Neuron (in vitro differentiated cells): ENCODE results near the gene GRPEL2.
"Not testable (repeated sequence)": the region's sequence is repeated elsewhere in the genome, so short reads cannot be mapped to it uniquely, and the experiment has no call there.

Experiments
- H2AFZ ChIP-seq: one replicate; pipeline ENCODE4 v1.6.1; 2013; ENCODE audit warnings: low read depth, mild to moderate bottlenecking, inconsistent platforms, low read length, moderate library complexity
- H3K27me3 ChIP-seq: one replicate; pipeline ENCODE4 v1.6.1; 2013; ENCODE audit warnings: low read length; ENCODE audit not compliant: insufficient read depth
- H3K36me3 ChIP-seq: one replicate; pipeline ENCODE4 v1.6.1; 2013; ENCODE audit warnings: low read length; ENCODE audit not compliant: insufficient read depth
- H3K4me1 ChIP-seq: one replicate; pipeline ENCODE4 v1.6.1; 2013; ENCODE audit warnings: low read length; ENCODE audit not compliant: insufficient read depth
- H3K4me3 ChIP-seq: 2 replicates; pipeline ENCODE4 v1.5.1; 2013; ENCODE audit warnings: mild to moderate bottlenecking, low read length, moderate library complexity
- H3K9me3 ChIP-seq: one replicate; pipeline ENCODE4 v1.6.1; 2013; ENCODE audit warnings: low read length

Gene GRPEL2

DNA sequence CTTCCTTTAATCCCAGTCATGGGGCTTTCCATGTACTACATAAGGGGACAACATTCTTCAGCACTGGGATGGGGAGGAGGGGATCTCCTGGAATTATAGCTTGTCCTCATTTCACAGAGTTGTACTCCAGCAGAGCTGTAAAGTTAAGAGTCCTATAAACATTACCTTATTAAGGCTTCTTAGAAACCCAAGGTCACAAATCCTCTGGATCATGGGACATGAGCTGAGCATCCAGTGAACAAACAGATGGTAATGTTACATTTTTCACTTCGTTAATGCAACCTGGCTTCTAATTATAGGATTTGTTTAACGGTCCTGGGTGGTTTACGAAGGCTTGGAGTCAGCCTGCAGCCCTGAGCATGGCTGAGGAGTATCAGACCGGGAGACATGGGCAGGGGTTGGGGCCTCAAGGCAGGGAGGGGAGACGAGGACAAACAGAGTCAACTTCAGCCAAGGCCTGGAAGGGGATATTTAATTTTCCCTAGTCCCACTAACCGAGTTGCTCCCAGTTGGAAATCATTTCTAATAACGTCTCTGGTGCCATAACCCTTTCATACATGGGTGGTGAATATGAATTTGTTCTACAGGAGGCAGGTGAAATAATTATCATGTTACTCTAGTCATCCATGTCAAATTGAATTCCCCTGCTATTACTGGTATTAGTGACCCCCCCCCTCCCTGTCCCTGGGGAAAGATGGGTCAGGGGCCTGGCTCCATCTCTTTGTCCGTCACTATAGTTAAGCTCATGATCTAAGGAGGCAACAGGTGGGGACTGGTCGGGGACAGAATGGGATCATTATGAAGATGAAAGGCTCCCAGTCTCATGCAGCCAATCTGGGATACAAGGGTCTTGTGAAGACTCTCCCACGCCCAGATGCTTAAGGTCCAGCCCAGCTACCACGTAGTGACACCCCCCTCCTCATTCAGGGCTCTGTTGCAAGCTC is 44.5 kb downstream of the GRPEL2 start:
- no peaks in the 10 kb centered on the region for H3K9me3 ChIP-seq
- no peak overlapping the region for H2AFZ ChIP-seq
- no peak overlapping the region for H3K4me3 ChIP-seq
- H3K36me3 ChIP-seq, result no peaks in the 10 kb centered on the region
- no peaks in the 10 kb centered on the region for H3K27me3 ChIP-seq
- no peaks in the 10 kb centered on the region for H3K4me1 ChIP-seq

DNA sequence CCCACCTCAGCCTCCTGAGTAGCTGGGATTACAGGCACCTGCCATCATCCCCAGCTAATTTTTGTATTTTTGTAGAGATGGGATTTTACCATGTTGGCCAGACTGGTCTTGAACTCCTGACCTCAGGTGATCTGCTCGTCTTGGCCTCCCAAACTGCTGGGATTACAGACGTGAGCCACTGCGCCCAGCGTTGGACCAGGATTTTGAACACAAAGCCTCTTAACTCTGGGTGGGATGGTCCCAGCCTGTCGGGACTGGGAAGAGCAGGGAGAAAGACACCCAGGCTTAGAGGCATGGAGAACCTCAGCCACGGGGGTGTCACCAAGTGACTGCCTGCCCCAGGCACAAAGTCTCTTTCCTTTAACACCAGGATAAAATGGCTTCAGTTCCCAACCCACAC is 45.8 kb downstream of the GRPEL2 start:
- not testable (repeated sequence) for H3K9me3 ChIP-seq, H3K4me1 ChIP-seq, H2AFZ ChIP-seq, H3K36me3 ChIP-seq, H3K27me3 ChIP-seq, H3K4me3 ChIP-seq

DNA sequence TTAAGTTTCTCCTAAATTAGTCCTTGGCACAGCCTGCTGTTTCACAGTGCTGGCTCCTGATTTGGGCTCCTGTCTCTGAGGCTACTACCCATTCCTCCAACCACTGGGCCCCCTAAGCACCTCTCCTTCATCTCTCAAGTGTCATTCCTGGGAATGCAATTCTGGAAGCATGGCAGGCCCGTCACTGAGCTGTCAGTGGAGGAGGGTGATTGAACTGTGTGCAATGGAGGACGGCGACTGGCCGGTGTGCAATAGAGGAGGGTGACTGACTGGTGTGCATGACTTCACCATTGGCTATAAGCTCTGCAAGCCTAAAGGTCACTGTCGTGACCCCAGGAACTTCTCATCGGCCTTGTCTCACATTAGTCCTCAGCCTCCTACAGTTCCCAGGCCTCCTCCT is 46.2 kb downstream of the GRPEL2 start:
- no peaks in the 10 kb centered on the region for H3K36me3 ChIP-seq
- no peaks in the 10 kb centered on the region for H3K27me3 ChIP-seq
- no peaks in the 10 kb centered on the region for H3K4me1 ChIP-seq
- H3K9me3 ChIP-seq, result no peaks in the 10 kb centered on the region
- no peak overlapping the region for H2AFZ ChIP-seq
- H3K4me3 ChIP-seq, result no peak overlapping the region

DNA sequence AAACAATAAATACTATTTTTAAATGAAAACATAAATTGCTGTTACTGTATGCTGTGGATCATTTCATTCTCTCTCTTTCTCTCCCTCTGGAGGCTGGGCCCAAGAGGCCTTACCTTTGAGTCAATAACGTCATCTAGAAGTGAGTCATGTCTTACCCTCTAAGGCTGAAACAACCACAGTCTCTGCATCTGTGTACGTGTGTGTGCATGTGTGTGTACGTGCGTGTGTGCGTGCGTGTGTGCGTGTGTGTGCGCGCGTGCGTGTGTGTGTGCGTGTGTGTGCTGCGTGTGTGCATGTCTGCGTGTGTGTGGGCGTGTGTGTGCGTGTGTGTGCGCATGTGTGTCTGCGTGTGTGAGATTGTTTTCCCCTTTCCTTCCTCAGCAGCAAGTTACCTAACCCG is 47.4 kb downstream of the GRPEL2 start:
- Histone ChIP-seq H3K27me3 (no peaks in the 10 kb centered on the region), H3K9me3 (no peaks in the 10 kb centered on the region), H3K4me1 (no peaks in the 10 kb centered on the region), H3K36me3 (no peaks in the 10 kb centered on the region), H3K4me3 (no peak overlapping the region), H2AFZ (no peak overlapping the region)

DNA sequence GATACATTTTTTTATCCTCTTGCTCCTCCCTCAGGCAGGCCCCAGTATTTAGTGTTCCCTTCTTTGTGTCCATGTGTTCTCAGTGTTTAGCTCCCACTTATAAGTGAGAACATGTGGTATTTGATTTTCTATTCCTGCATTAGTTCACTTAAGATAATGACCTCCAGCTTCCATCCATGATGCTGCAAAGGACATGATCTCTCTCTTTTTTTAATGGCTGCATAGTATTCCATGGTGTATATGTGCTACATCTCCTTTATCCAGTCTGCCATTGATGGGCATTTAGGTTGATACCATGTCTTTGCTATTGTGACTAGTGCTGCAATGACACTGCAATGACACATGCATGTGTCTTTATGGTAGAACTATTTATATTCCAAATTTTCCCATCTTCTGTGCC is 49.7 kb downstream of the GRPEL2 start:
- H3K4me3 ChIP-seq, H3K27me3 ChIP-seq, H2AFZ ChIP-seq, H3K36me3 ChIP-seq, H3K4me1 ChIP-seq, H3K9me3 ChIP-seq: not testable (repeated sequence)

DNA sequence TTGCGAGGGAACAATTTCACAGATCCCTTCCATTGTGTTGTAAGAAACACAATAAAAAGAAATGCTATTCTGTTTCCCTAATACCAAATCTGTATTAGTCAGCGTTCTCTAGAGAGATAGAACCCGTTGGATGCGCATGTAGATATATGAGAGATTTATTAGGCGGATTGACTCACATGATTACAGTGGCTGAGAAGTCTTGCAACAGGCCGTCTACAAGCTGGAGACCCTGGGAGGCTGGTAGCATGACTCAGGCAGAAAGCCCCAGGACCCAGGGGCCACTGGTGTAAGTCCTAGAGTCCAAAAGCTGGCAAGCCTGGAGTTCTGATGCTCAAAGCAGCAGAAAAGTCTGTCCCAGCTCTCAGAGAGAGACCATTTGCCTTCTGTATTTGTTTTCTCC is 52.2 kb downstream of the GRPEL2 start:
- H3K27me3 ChIP-seq, result no peaks in the 10 kb centered on the region
- H3K4me3 ChIP-seq, result no peak overlapping the region
- H3K9me3 ChIP-seq, result no peaks in the 10 kb centered on the region
- no peak overlapping the region for H2AFZ ChIP-seq
- peaks cover 8% of the 10 kb centered on the region for H3K4me1 ChIP-seq
- H3K36me3 ChIP-seq, result no peaks in the 10 kb centered on the region

DNA sequence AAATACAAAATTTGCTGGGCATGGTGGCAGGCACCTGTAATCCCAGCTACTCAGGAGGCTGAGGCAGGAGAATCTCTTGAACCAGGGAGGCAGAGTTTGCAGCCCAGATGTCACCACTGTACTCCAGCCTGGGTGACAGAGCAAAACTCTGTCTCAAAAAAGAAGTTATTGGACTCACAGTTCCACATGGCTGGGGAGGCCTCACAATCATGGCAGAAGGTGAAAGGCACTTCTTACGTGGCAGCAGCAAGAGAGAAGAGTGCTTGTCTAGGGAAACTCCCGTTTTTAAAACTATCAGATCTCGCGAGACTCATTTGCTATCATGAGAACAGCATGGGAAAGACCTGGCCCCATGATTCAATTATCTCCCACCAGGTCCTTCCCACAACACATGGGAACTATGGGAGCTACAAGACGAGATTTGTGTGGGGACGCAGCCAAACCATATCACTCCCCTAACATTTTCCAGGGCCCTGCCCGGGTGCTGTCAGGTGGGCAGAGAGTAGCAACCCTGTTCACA is 53.5 kb downstream of the GRPEL2 start:
- H2AFZ ChIP-seq, H3K9me3 ChIP-seq, H3K4me3 ChIP-seq, H3K36me3 ChIP-seq, H3K27me3 ChIP-seq, H3K4me1 ChIP-seq: not testable (repeated sequence)

DNA sequence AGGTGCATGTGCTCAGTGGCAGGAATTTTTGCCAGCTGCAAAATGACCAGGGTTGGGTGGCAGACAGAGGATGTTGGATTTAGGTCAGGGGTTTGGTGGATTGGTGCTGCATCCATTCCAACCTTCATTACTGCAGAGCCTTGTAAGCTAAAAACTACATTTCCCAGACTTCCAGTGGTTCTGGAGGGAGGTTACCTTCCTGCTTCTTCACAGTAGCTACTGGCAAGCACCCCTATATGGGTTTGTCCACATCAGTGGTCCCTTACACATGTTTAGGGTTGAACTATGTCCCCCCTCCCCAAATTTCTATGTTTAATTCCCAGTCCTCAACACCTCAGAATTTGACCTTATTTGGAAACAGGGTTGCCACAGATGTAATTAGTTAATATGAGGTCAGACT is 54.5 kb downstream of the GRPEL2 start:
- peaks cover 8% of the 10 kb centered on the region for H3K4me1 ChIP-seq

DNA sequence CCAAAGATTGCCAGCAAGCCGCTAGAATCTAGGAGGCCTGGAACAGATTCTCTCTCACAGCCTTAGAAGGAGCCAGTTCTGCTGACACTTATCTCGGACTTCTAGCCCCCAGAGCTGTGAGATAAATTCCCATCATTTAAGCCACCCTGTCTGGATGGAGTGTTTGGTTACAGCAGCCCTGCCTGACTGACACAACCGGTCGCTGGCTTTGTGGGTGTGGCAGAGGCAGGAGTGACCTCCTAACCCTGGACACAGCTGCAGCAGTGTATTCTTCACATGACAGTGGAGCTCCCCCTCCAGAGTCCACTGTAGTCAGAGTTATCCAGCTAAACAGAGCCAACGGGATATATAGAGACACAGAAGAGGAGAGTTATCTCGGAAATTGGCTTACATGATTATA is 55.0 kb downstream of the GRPEL2 start:
- H3K36me3 ChIP-seq, result no peaks in the 10 kb centered on the region
- no peaks in the 10 kb centered on the region for H3K9me3 ChIP-seq
- H3K27me3 ChIP-seq, result no peaks in the 10 kb centered on the region
- peaks cover 8% of the 10 kb centered on the region for H3K4me1 ChIP-seq
- no peak overlapping the region for H3K4me3 ChIP-seq
- H2AFZ ChIP-seq, result no peak overlapping the region

More for the DNA sequence above, 54.5 kb downstream of the GRPEL2 start:
- Histone ChIP-seq H2AFZ (no peak overlapping the region), H3K9me3 (no peaks in the 10 kb centered on the region), H3K27me3 (no peaks in the 10 kb centered on the region), H3K36me3 (no peaks in the 10 kb centered on the region), H3K4me3 (no peak overlapping the region)

DNA sequence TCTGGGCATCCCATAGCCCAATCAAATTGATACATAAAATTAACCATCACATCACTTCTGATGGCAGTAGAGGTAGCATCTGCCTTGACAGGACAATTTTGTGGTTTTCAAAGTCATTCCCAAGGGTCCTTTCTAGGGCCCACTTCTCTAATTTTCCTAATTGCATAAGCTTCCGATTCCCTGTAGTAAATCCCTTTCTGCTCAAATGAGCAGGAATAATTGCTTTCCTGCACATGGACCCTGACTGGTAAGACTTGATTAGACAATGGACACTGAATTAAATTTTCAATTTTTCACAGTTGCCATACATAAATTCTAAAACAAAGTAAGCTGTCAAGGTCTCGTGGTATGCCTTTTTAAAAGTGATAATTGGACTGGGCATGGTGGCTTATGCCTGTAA is 55.8 kb downstream of the GRPEL2 start:
- no peaks in the 10 kb centered on the region for H3K36me3 ChIP-seq
- no peaks in the 10 kb centered on the region for H3K9me3 ChIP-seq
- no peaks in the 10 kb centered on the region for H3K27me3 ChIP-seq
- H2AFZ ChIP-seq, result no peak overlapping the region
- peaks cover 14% of the 10 kb centered on the region for H3K4me1 ChIP-seq
- no peak overlapping the region for H3K4me3 ChIP-seq

DNA sequence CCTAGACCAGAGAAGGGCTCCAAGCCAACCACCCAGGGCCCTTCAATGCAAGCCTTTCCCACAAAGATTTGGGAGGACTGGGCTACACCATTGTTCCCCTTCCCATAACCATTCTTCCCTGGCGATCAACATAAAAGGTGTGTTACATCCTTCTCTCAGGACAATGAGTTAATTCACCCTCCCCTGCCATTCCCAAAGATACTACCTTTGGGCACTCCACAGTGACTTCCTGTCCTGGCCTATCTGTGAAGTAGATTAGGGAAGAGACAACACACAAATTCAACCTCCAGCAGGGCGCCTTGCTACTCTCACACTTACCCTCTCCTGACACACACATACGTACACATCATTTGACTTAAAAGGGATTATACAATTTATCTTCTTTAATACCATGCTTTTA is 57.0 kb downstream of the GRPEL2 start:
- H3K4me3 ChIP-seq, result no peak overlapping the region
- H3K27me3 ChIP-seq, result no peaks in the 10 kb centered on the region
- H3K4me1 ChIP-seq, result peaks cover 19% of the 10 kb centered on the region
- no peaks in the 10 kb centered on the region for H3K36me3 ChIP-seq
- H2AFZ ChIP-seq, result no peak overlapping the region
- H3K9me3 ChIP-seq, result no peaks in the 10 kb centered on the region
